Naive B cell (primary cell): ENCODE results near the gene C1QTNF1. TPM values are rescaled to one million over a fixed set of nuclear protein-coding genes. Genes with fewer than 3 reads are reported as not detected.

ENCODE experiments used
- ATAC-seq, 2 donors: fragments of 150-1000 bp; cut with Tn5 transposase; 2 replicates each; pipeline ENCODE4 v1.10.0; 2021; ENCODE audit warnings: low read depth in 2 of 2, mild to moderate bottlenecking in 2 of 2, moderate library complexity in 2 of 2
- DNase-seq: peaks from one replicate; pipeline ENCODE4 v3.0.0; 2022
- H3K27ac Mint-ChIP-seq, 6 donors: one replicate each; pipeline ENCODE4 v1.8.0; 2020 to 2022; ENCODE audit warnings: mild to moderate bottlenecking in 6 of 6, mixed read lengths in 6 of 6, moderate library complexity in 5 of 6, inconsistent platforms in 2 of 6
- H3K27me3 Mint-ChIP-seq, 3 donors: one replicate each; pipeline ENCODE4 v1.8.0; 2021 to 2022; ENCODE audit warnings: mixed read lengths in 3 of 3, mild to moderate bottlenecking in 1 of 3
- H3K36me3 Mint-ChIP-seq, 2 donors: one replicate each; pipeline ENCODE4 v1.8.0; 2020 to 2022; ENCODE audit warnings: mixed read lengths in 2 of 2, inconsistent platforms in 1 of 2, mild to moderate bottlenecking in 1 of 2
- H3K4me1 Mint-ChIP-seq, 3 donors: one replicate each; pipeline ENCODE4 v1.8.0; 2020 to 2022; ENCODE audit warnings: mixed read lengths in 3 of 3, inconsistent platforms in 1 of 3, mild to moderate bottlenecking in 1 of 3, moderate library complexity in 1 of 3
- H3K4me3 Mint-ChIP-seq, 8 donors: one replicate each; pipeline ENCODE4 v1.8.0; 2020 to 2022; ENCODE audit warnings: mild to moderate bottlenecking in 8 of 8, mixed read lengths in 8 of 8, moderate library complexity in 8 of 8, inconsistent platforms in 2 of 8
- H3K9me3 Mint-ChIP-seq, 7 donors: one replicate each; pipeline ENCODE4 v1.8.0; 2020 to 2022; ENCODE audit warnings: mixed read lengths in 7 of 7, mild to moderate bottlenecking in 5 of 7, inconsistent platforms in 2 of 7, moderate library complexity in 1 of 7
- polyA plus RNA-seq, 6 donors: library from polyadenylated mRNA; unstranded; fragments of 300-500 nt; fragmentation: Illumina TruSeq; gene quantifications; one replicate each; pipeline ENCODE4 v1.2.3, GENCODE V29; 2021; ENCODE audit warnings: low read depth in 6 of 6

C1QTNF1 gene
- polyA plus RNA-seq, 6 donors from 2014 or later = not detected

- Mint-ChIP-seq H3K4me1 (peaks cover 51 to 68% (median 54%) of the 10 kb centered on the region in 3 donors), H3K9me3 (no peaks in the 10 kb centered on the region), H3K36me3 (no peaks in the 10 kb centered on the region), H3K4me3 (peak overlapping the region in 3 of 8 donors; percentile 7 to 47 (median 45)), H3K27me3 (no peaks in the 10 kb centered on the region), H3K27ac (no peak overlapping the region)
- no peak for ATAC-seq
- DNase-seq = no peak
Observed at GRCh38 chr17:79006046-79006445, 17.9 kb upstream of the C1QTNF1 start.

- DNase-seq (no peak), ATAC-seq (no peak)
- Mint-ChIP-seq H3K27ac (peak overlapping the region in 5 of 6 donors; percentile 39 to 94 (median 50)), H3K27me3 (no peaks in the 10 kb centered on the region), H3K4me3 (peak overlapping the region in 7 of 8 donors; percentile 7 to 97 (median 82)), H3K9me3 (no peaks in the 10 kb centered on the region), H3K36me3 (no peaks in the 10 kb centered on the region), H3K4me1 (peaks cover 42 to 59% (median 53%) of the 10 kb centered on the region in 3 donors)
Observed at GRCh38 chr17:79006794-79007503, 17.0 kb upstream of the C1QTNF1 start.

GRCh38 chr17:79007504-79008381 is 16.2 kb upstream of the C1QTNF1 start:
- no peaks in the 10 kb centered on the region for H3K9me3 Mint-ChIP-seq
- H3K4me1 Mint-ChIP-seq = peaks cover 41 to 51% (median 51%) of the 10 kb centered on the region in 3 donors
- H3K4me3 Mint-ChIP-seq = peak overlapping the region; percentile 92 to 97 (median 96)
- H3K27me3 Mint-ChIP-seq = peaks cover 0 to 3% (median under 1%) of the 10 kb centered on the region in 3 donors
- H3K36me3 Mint-ChIP-seq = no peaks in the 10 kb centered on the region
- DNase-seq = no peak
- peak overlapping the region in 5 of 6 donors; percentile 39 to 97 (median 94) for H3K27ac Mint-ChIP-seq
- no peak for ATAC-seq

- peaks cover 0 to under 1% (median 0%) of the 10 kb centered on the region in 7 donors for H3K9me3 Mint-ChIP-seq
- peak overlapping the region; percentile 92 to 97 (median 96) for H3K4me3 Mint-ChIP-seq
- DNase-seq (no peak), ATAC-seq (no peak)
- H3K27ac Mint-ChIP-seq = peak overlapping the region; percentile 54 to 97 (median 94)
- H3K36me3 Mint-ChIP-seq = no peaks in the 10 kb centered on the region
- H3K4me1 Mint-ChIP-seq = peaks cover 37 to 51% (median 42%) of the 10 kb centered on the region in 3 donors
- peaks cover 1 to 11% (median 4%) of the 10 kb centered on the region in 3 donors for H3K27me3 Mint-ChIP-seq
Observed at GRCh38 chr17:79008666-79009387, 15.1 kb upstream of the C1QTNF1 start.

GRCh38 chr17:79009397-79010303 is 14.3 kb upstream of the C1QTNF1 start, which contains the start of gene CANT1:
TSS of gene CANT1 (minus strand) at chr17:79009764. CDS start at chr17:78997622, 12,142 bp downstream.
- Mint-ChIP-seq H3K36me3 (no peaks in the 10 kb centered on the region), H3K27ac (peak within 1 kb of the TSS; percentile 93 to 98 (median 94)), H3K4me3 (peak within 1 kb of the TSS; percentile 92 to 98 (median 96)), H3K9me3 (peaks cover 0 to 6% (median 2%) of the 10 kb centered on the region in 7 donors), H3K4me1 (peaks cover 37 to 51% (median 42%) of the 10 kb centered on the region in 3 donors), H3K27me3 (peaks cover 4 to 17% (median 8%) of the 10 kb centered on the region in 3 donors)
- peak; percentile 85 for DNase-seq
- peak; percentile 97 to 98 for ATAC-seq

GRCh38 chr17:79010304-79010646 is 13.7 kb upstream of the C1QTNF1 start:
- Mint-ChIP-seq H3K27me3 (peaks cover 4 to 17% (median 8%) of the 10 kb centered on the region in 3 donors), H3K4me1 (peaks cover 37 to 50% (median 42%) of the 10 kb centered on the region in 3 donors), H3K9me3 (peaks cover 0 to 6% (median 2%) of the 10 kb centered on the region in 7 donors), H3K36me3 (no peaks in the 10 kb centered on the region), H3K27ac (peak overlapping the region in 5 of 6 donors; percentile 64 to 95 (median 91)), H3K4me3 (peak overlapping the region; percentile 92 to 98 (median 96))
- DNase-seq (no peak), ATAC-seq (no peak)

- Mint-ChIP-seq H3K9me3 (peaks cover 0 to 6% (median 4%) of the 10 kb centered on the region in 7 donors), H3K4me1 (peaks cover 28 to 37% (median 35%) of the 10 kb centered on the region in 3 donors), H3K4me3 (peak overlapping the region in 6 of 8 donors; percentile 45 to 97 (median 94))
Observed at GRCh38 chr17:79011451-79012147, 12.4 kb upstream of the C1QTNF1 start.

GRCh38 chr17:79012563-79013134 is 11.3 kb upstream of the C1QTNF1 start:
- peak overlapping the region in 2 of 6 donors; percentile 50 to 86 for H3K27ac Mint-ChIP-seq

More at GRCh38 chr17:79011451-79012147, 12.4 kb upstream of the C1QTNF1 start:
- DNase-seq = no peak
- H3K27me3 Mint-ChIP-seq = peaks cover 4 to 24% (median 8%) of the 10 kb centered on the region in 3 donors
- H3K27ac Mint-ChIP-seq = peak overlapping the region in 1 of 6 donors; percentile 26
- H3K36me3 Mint-ChIP-seq = no peaks in the 10 kb centered on the region
- no peak for ATAC-seq

GRCh38 chr17:79014158-79014758 is 9.7 kb upstream of the C1QTNF1 start:
- Mint-ChIP-seq H3K36me3 (no peaks in the 10 kb centered on the region), H3K9me3 (peaks cover 0 to 6% (median 4%) of the 10 kb centered on the region in 7 donors), H3K27ac (no peak overlapping the region), H3K4me3 (no peak overlapping the region), H3K27me3 (peaks cover 7 to 41% (median 22%) of the 10 kb centered on the region in 3 donors), H3K4me1 (peaks cover 4 to 12% (median 10%) of the 10 kb centered on the region in 3 donors)
- ATAC-seq = no peak
- no peak for DNase-seq

More at GRCh38 chr17:79012563-79013134, 11.3 kb upstream of the C1QTNF1 start:
- no peak for ATAC-seq
- Mint-ChIP-seq H3K27me3 (peaks cover 4 to 33% (median 15%) of the 10 kb centered on the region in 3 donors), H3K4me3 (peak overlapping the region in 3 of 8 donors; percentile 37 to 52 (median 41)), H3K36me3 (no peaks in the 10 kb centered on the region), H3K4me1 (peaks cover 17 to 27% (median 25%) of the 10 kb centered on the region in 3 donors), H3K9me3 (peaks cover 0 to 6% (median 4%) of the 10 kb centered on the region in 7 donors)
- DNase-seq = no peak

- peaks cover 20 to 71% (median 46%) of the 10 kb centered on the region in 3 donors for H3K27me3 Mint-ChIP-seq
Observed at GRCh38 chr17:79017546-79018369, 6.2 kb upstream of the C1QTNF1 start.

More at GRCh38 chr17:79017546-79018369, 6.2 kb upstream of the C1QTNF1 start:
- H3K4me1 Mint-ChIP-seq = peaks cover 0 to 4% (median 0%) of the 10 kb centered on the region in 3 donors
- H3K4me3 Mint-ChIP-seq = no peak overlapping the region
- ATAC-seq (no peak), DNase-seq (no peak)
- H3K36me3 Mint-ChIP-seq = no peaks in the 10 kb centered on the region
- peaks cover 0 to 6% (median 4%) of the 10 kb centered on the region in 7 donors for H3K9me3 Mint-ChIP-seq
- H3K27ac Mint-ChIP-seq = no peak overlapping the region
